GM12874 (cell line): Measurements from ENCODE around the gene FRMD3.

ENCODE experiments used
- TF ChIP-seq, protein P1 (sequence below): IDR thresholded peaks from 2 replicates; pipeline ENCODE4 v1.5.1; 2011; ENCODE audit warnings: low read depth, mild to moderate bottlenecking, control low read depth, low read length, moderate library complexity; ENCODE audit not compliant: insufficient read depth

The FRMD3 gene

DNA sequence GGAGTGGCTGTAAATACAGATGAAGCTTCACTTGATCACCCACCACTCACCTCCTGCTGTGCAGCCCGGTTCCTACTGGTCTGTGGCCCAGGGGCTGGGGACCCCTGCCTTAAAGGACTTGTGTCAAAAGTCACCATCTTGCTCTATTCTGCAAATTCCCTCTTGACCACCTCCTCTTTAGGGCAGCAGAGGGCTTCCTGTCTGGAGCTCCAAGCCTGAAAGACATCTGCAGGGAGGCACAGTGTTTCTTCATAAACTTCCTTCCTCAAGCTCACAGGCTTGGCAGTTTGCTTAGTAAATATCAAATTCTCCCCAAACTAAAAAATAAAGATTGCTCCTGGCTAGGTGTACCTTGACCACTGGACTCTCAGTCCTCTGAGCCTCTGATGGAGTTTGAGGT lies 104.4 kb downstream of the FRMD3 start:
- TF ChIP-seq, protein P1, sequence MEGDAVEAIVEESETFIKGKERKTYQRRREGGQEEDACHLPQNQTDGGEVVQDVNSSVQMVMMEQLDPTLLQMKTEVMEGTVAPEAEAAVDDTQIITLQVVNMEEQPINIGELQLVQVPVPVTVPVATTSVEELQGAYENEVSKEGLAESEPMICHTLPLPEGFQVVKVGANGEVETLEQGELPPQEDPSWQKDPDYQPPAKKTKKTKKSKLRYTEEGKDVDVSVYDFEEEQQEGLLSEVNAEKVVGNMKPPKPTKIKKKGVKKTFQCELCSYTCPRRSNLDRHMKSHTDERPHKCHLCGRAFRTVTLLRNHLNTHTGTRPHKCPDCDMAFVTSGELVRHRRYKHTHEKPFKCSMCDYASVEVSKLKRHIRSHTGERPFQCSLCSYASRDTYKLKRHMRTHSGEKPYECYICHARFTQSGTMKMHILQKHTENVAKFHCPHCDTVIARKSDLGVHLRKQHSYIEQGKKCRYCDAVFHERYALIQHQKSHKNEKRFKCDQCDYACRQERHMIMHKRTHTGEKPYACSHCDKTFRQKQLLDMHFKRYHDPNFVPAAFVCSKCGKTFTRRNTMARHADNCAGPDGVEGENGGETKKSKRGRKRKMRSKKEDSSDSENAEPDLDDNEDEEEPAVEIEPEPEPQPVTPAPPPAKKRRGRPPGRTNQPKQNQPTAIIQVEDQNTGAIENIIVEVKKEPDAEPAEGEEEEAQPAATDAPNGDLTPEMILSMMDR, result no peak

DNA sequence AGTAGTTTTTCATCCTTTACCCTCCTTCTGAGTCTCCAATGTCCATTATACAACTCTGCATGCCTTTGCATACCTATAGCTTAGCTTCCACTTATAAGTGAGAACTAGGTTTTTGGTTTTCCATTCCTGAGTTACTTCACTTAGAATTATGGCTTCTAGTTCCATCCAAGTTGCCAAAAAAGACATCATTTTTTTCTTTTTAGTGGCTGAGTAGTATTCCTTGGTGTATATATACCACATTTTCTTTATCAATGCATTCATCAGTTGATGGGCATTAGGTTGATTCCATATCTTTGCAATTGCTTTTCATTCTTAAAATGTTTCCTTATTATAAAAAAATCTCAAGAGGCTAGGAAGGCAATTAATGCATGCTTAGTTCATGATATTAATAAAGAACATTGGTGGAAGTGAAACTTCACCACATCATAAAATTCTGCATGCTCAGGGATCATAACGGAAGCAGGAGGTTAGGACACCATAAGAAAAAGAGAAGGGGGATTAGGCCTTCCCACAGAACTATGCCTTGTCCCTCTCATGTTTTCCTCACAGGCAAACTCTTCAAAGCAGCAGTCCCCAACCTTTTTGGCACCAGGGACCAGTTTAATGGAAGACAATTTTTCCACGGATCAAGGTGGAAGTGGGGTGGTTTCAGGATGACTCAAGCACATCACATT lies 105.2 kb downstream of the FRMD3 start:
- TF ChIP-seq, protein P1, result no peak

DNA sequence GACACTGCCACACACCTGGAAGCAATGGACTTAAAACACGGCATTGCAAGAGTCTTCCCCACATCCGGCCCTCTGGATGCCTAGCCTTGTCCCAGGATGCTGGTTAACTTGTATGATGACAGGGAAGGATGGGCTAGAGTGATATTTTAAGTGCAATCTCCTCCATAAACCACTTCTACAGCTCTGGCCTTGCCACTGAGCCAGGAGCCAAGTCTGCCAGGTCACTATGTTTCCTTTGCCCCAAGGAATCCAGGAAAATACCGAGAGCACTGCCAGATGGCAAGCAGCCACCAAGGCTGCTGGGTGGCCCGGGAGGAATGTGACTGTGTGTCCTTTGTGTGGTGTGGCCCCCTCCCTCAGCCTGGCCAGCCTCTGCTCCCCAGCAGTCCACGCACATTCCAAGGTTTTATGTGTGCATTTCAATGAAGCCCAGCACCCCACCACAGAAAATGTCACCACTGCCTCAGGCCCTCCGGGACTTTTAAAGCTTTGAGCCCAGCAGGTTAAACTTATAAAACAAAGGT lies 106.0 kb downstream of the FRMD3 start:
- TF ChIP-seq, protein P1, result no peak

DNA sequence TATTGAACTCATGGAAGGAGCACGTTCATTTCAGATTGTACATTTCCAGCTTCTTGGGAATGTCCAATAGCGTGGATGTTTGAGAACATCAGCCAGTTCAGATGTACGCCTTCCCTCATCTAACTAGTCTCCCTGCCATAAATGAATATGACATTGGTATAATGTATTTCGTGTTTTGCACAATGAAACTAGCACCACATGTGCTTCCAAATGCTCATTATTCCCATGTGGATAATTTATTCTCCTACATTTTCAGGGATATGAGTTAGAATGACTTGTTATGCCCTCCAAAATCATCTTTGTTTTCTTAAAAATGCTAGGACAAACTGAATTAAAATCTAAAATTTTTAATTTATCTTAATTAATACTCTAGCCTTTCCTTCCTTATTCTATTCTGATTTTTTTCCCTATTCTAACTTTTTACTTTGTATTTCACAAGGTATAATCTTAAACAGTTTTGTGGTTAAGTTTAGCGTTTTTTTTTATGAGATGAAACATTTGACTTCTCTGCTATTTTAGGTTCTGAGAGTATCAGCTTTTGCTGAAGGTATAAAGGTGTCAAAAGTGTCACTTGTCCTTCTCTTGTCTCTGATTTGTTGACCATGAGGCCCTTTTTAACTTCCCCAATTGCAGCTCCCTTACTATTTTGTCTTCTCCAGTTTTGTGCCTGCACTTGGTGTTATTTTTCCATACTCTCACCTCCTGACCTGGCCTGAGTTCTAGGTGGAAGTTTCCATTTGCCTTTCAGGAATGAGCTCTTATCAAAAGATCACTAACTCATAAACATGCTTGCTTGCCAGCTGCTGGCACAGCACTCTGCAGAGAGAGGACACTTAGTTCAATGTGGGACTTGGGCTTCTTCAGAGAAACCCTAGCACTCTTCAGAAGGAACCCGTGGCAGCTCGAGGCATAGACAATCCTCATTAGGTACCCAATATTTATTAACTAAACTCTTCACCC lies 106.8 kb downstream of the FRMD3 start:
- TF ChIP-seq, protein P1, result no peak

DNA sequence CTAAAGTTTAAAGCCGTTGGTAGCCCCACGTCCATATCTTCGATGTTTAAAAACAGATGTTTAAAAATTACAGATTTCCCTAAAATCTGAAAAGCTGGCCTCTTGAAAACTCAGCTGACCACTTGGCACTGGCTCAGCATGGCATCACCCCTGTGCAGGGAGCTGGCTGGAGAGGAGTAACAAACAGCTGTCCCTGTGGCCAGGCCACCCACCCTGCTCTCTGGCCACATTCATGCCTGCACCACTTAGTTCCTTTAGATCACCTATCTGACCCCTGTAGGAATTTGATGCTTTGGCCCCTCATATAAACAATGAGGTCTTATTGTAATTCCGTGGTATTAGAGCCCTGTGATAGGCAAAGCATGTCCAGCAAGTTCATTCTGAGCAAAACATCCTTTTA lies 107.5 kb downstream of the FRMD3 start:
- TF ChIP-seq, protein P1, result no peak

DNA sequence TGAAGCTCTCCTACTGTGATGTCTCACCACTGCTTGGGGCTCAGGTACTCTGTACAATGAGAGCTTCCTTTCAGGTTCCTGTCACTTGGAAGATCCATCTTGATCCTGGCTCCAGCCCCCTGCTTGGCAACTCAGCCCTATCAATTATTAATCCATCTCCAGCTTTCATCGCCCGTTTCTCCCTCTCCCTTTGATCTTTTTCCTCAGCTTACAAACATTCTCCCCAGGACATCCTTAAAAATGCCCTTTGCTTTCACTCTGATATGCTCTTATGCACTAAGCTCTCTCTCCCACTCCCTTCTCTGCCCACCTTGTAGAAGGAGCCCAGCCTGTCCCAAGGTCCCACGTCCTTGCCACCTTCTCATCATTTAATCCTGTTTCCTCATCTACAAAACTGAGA lies 109.0 kb downstream of the FRMD3 start:
- TF ChIP-seq, protein P1, result no peak

DNA sequence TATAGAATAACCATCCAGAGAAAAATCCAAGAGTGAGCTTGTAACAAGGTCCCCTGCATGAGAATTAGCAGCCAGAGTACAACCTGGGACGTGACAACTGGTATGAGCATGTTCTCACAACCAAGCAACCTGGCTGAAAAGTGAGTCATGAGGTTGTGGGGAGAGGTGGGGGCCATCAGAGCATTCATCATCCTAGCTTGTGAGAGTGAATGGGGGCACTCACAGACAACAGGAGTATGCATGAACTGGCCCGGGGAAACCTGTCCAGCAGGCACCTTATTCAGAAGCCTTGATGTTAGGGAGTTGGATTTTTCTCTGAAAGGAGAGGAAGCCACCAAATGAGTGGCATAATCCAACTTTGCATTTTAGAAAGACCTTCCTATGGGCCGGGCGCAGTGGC lies 113.0 kb downstream of the FRMD3 start:
- TF ChIP-seq, protein P1, result no peak
